Measurements from ENCODE around the gene HNRNPCL2.
"Not testable (repeated sequence)": the region's sequence is repeated elsewhere in the genome, so short reads cannot be mapped to it uniquely, and the experiment has no call there.

The HNRNPCL2 gene

DNA sequence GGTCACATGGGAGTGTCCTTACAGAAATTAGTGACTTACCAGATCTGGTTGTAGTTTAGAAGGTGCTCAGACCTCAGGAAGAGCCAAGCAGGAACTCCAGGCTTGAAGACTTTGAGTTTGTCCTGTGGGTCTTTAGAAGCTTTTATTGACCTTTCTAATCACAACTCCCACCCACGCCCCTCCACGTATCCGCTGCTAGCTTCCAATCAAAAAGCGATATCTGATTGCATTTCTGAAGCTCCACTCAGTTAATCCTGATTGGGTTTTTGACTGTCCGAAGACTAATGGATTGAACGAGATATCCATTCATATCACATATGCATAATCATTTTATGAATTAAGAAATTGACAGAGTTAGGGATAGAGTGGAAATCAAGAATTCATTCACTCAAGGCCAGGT, at the start of gene HNRNPCL2:
TSS of gene HNRNPCL2 (minus strand) at position 101 of the 400 bp plus-strand sequence. CDS start 454 bp downstream, outside the sequence.
- DNase-seq (ENCODE audit: low read depth): not testable (repeated sequence)

- DNase-seq (ENCODE audit: low read depth): not testable (repeated sequence)
Observed at GRCh38 chr1:13165531-13165930, 48.9 kb upstream of the HNRNPCL2 start, which contains the start of gene HNRNPCL4. HNRNPCL4 (minus strand) TSS chr1:13165631; CDS start chr1:13165467, 164 bp downstream.

- not testable (repeated sequence) for DNase-seq (ENCODE audit: low read depth)
Observed at GRCh38 chr1:13155909-13156308, 39.3 kb upstream of the HNRNPCL2 start, which contains the start of gene PRAMEF26. PRAMEF26 (minus strand) TSS chr1:13156009; CDS start chr1:13153095, 2,914 bp downstream.

DNA sequence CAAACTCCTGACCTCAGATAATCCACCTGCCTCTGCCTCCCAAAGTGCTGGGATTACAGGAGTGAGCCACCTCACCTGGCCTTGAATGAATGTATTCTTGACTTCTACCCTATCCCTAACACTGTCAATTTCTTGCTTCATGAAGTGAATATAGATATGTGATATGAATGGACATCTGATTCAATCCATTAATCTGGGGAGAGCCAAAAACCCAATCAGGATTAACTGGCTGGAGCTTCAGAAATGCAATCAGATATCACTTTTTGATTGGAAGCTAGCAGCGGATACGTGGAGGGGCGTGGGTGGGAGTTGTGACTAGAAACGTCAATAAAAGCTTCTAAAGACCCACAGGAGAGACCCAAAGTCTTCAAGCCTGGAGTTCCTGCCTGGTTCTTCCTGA, 46.2 kb downstream of the HNRNPCL2 start, which contains the start of gene PRAMEF25:
TSS of gene PRAMEF25 (plus strand) at position 301 of the 400 bp plus-strand sequence. CDS start 2,920 bp downstream, outside the sequence.
- DNase-seq (ENCODE audit: low read depth): not testable (repeated sequence)
